Measurements from ENCODE around the gene SETD2. TPM values are rescaled to one million over a fixed set of nuclear protein-coding genes. Genes with fewer than 3 reads are reported as not detected.

The SETD2 gene
- total and polyA plus RNA-seq, 9 of the 15 experiments (the other 6 are each of a cell fraction or from before 2014, with no cell fraction given): 8.2 to 44.0 (median 33.6) TPM

DNA sequence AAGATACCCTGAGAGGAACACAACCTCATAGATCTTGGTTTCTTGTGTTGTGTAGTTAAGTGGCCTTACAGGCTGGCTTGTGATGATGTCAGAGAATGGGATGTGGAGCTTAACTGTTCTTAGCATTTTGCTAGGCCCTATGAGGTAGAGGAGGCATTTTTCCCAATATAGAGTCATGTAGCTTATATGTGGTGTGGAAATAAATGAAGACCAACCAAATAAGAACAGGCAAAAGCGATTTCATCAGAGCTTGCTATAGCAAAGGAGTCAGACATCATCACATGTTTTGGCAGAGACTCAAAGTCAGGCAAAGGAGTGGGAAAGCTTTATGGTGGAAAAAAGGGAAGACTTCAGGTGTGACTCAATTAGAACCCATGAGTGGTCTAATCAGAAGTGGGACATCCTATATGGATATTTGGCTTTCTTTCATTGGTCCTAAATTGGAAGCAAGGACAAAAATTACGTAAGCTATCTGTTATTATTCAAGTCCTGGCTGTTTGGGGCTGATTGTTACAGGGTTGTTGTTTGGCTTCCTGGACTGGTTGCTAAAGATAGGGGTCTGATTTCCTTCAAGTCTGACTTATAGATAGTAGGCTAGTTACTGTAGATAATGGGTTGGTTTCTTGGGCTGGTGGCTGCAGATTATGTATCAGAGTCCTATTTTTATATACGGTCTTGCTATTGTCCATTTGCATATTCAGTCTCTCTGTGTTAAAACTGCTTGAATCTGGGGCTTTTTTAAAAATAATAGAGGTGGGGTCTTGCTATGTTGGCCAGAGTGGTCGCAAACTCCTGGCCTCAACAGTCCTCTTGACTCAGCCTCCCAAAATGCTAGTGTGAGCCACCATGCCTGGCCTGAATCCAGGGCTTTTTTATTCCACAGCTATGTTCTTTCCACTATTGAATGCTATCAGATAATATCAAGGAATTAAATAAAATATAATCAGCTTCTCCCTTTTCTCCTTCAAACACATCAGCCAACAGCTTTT is 30.3 kb upstream of the SETD2 start:
- in situ Hi-C loops (cut with MboI): no loop called here
- H3K4me2 ChIP-seq (ENCODE audit: insufficient read depth, low read length): no peak overlapping the region
- H4K20me1 ChIP-seq (replicated peaks; ENCODE audit: control insufficient read depth, insufficient read depth, low read length): no peaks in the 10 kb centered on the region
- H3K9me3 ChIP-seq (replicated peaks; ENCODE audit: control insufficient read depth, insufficient read depth, low read depth, low read length): peaks cover 8% of the 10 kb centered on the region; the same call in 1 of the 2 replicates
- ATAC-seq (no peak), FAIRE-seq (no peak), DNase-seq (ENCODE audit: extremely low read depth in 1 of 4, low spot score in 3 of 4) (peak in 1 of 4 experiments; percentile 32)
- no peaks in the 10 kb centered on the region for H3K27me3 ChIP-seq (ENCODE audit: control insufficient read depth in 2 of 2, insufficient read depth in 2 of 2, low read length in 2 of 2)
- H3K79me2 ChIP-seq (ENCODE audit: control insufficient read depth, insufficient read depth, low read length): no peaks in the 10 kb centered on the region
- POLR2A ChIA-PET: interaction anchor here (0.8 kb wide), 1 partner anchor 7 kb away, joined by 3 read pairs; no protein-coding TSS in a partner anchor
- intact Hi-C loops (cut with micrococcal nuclease): no loop called here
- H2AFZ ChIP-seq (ENCODE audit: low read depth, low read length): no peak overlapping the region
- no peaks in the 10 kb centered on the region for H3K9me1 ChIP-seq (ENCODE audit: control insufficient read depth, insufficient read depth, low read length)
- BruUV-seq (replicated peaks): no TSS peak
- no peak overlapping the region for H3K4me3 ChIP-seq
- 33% methylated on average over 4 of the region's 4 CpGs for WGBS (ENCODE audit: insufficient coverage, low coverage, missing lambda C conversion rate)
- peaks cover 0 to 1% of the 10 kb centered on the region in 2 experiments; a peak in 2 of 5 replicates for H3K4me1 ChIP-seq (replicated peaks in 1 of 2; ENCODE audit: control insufficient read depth in 2 of 2, insufficient read depth in 2 of 2, low read length in 2 of 2)
- CTCF ChIA-PET (ENCODE audit: low intra/inter-chr PET ratio): no interaction called here
- no peak overlapping the region for H3K27ac ChIP-seq (ENCODE audit: extremely low read depth, low read depth, low read length)
- no peak overlapping the region for H3K9ac ChIP-seq (ENCODE audit: insufficient read depth in 1 of 2, low read depth in 2 of 2, low read length in 2 of 2)
- no peaks in the 10 kb centered on the region for H3K36me3 ChIP-seq (ENCODE audit: control insufficient read depth, insufficient read depth, low read length)
- TF ChIP-seq SAP30 (IDR thresholded peaks at IDR 0.05; ENCODE audit: borderline replicate concordance, insufficient read depth, low read depth, low read length, poor library complexity, severe bottlenecking): no peak
- no peak for TF ChIP-seq TCF7 (IDR thresholded peaks at IDR 0.05; ENCODE audit: borderline replicate concordance)
- TF ChIP-seq HCFC1 (IDR thresholded peaks at IDR 0.05; ENCODE audit: low read depth, low read length): no peak
- no peak for TF ChIP-seq TCFL5 (CRISPR knock-in tag; conservative IDR thresholded peaks at IDR 0.05)
- TF ChIP-seq ETV6 (IDR thresholded peaks at IDR 0.05; ENCODE audit: borderline replicate concordance in 1 of 2, low read depth in 2 of 2, low read length in 1 of 2): no peak
- no peak for TF ChIP-seq ETV6 (CRISPR knock-in tag; IDR thresholded peaks at IDR 0.05; ENCODE audit: borderline replicate concordance)
- TF ChIP-seq, protein P1, sequence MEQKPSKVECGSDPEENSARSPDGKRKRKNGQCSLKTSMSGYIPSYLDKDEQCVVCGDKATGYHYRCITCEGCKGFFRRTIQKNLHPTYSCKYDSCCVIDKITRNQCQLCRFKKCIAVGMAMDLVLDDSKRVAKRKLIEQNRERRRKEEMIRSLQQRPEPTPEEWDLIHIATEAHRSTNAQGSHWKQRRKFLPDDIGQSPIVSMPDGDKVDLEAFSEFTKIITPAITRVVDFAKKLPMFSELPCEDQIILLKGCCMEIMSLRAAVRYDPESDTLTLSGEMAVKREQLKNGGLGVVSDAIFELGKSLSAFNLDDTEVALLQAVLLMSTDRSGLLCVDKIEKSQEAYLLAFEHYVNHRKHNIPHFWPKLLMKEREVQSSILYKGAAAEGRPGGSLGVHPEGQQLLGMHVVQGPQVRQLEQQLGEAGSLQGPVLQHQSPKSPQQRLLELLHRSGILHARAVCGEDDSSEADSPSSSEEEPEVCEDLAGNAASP (IDR thresholded peaks at IDR 0.05): no peak
- peak; percentile 75 for TF ChIP-seq CBFA2T2 (conservative IDR thresholded peaks at IDR 0.05)
- no peak for TF ChIP-seq SIX5 (IDR thresholded peaks at IDR 0.05; ENCODE audit: borderline replicate concordance in 1 of 2, insufficient read depth in 1 of 2, low read depth in 1 of 2, low read length in 2 of 2)
- peak; percentile 85 for TF ChIP-seq ZNF121 (CRISPR knock-in tag; conservative IDR thresholded peaks at IDR 0.05)
- TF ChIP-seq EGR1 (conservative IDR thresholded peaks at IDR 0.05): no peak
- TF ChIP-seq IFI16 (CRISPR knock-in tag; IDR thresholded peaks at IDR 0.05): no peak
- TF ChIP-seq FOXM1 (IDR thresholded peaks at IDR 0.05; ENCODE audit: low read depth): no peak
- no peak for TF ChIP-seq FOXM1 (CRISPR knock-in tag; IDR thresholded peaks at IDR 0.05; ENCODE audit: low read depth)
- no peak for TF ChIP-seq ZFX (CRISPR knock-in tag; IDR thresholded peaks at IDR 0.05)
- peak; percentile 84 for TF ChIP-seq CBFA2T3 (IDR thresholded peaks at IDR 0.05)
- 0 out of 2 replicates have a peak, but pooled peaks have one; percentile 4 for TF ChIP-seq NFIC (IDR thresholded peaks at IDR 0.05)
